GM23248 (cell line): ENCODE data around the gene CREBBP.

Source experiments
- EZH2 ChIP-seq: fragments of 200-600 bp; sonication (generic); IDR thresholded peaks from 2 replicates; pipeline ENCODE4 v1.6.1; 2018; ENCODE audit warnings: antibody characterized with exemption, mild to moderate bottlenecking; ENCODE audit not compliant: insufficient read depth, poor library complexity, severe bottlenecking
- EZH2phosphoT487 ChIP-seq: fragments of 200-600 bp; sonication (generic); IDR thresholded peaks from 2 replicates; pipeline ENCODE4 v1.6.1; 2018; ENCODE audit warnings: antibody characterized with exemption, moderate library complexity, mild to moderate bottlenecking, low read depth; ENCODE audit not compliant: insufficient read depth

- TF ChIP-seq EZH2: no peak
- no peak for TF ChIP-seq EZH2phosphoT487
These were observed 9.6 kb upstream of the CREBBP start for GRCh38 chr16:3890091-3890490.
